Caco-2 (cell line): ENCODE measurements around the gene PTPRN2. TPM values are rescaled to one million over a fixed set of nuclear protein-coding genes. Genes with fewer than 3 reads are reported as not detected.

Experiments used
- BruUV-seq: library from RNA; stranded (reverse); fragments of 400-500 nt; replicated peaks from 2 replicates; lab custom pipeline; 2021; lab: Mats Ljungman, UMichigan
- CTCF ChIA-PET: fragments of 300-600 bp; sonication (Branson Sonifier 250); formaldehyde crosslinking; loops from one replicate; lab custom pipeline; 2022; ENCODE audit warnings: antibody characterized with exemption; lab: Charles Lee
- POLR2A ChIA-PET: fragments of 300-600 bp; sonication (Branson Sonifier 250); formaldehyde crosslinking; loops from one replicate; lab custom pipeline; 2022; ENCODE audit warnings: antibody characterized with exemption; lab: Charles Lee
- DNase-seq, 2 experiments: peaks; one replicate each; pipeline versions ENCODE4 v3.0.0 to v3.0.0-alpha.2; 2020 to 2022
- H3K27me3 ChIP-seq: replicated peaks from 2 replicates; pipeline ENCODE4 v1.6.0; 2011; ENCODE audit warnings: low read length; ENCODE audit not compliant: control insufficient read depth, insufficient read depth
- H3K36me3 ChIP-seq: 2 replicates; pipeline ENCODE4 v1.5.1; 2011; ENCODE audit warnings: low read length; ENCODE audit not compliant: control insufficient read depth, insufficient read depth
- H3K4me1 ChIP-seq: fragments of 250-450 bp; sonication (Bioruptor Pico); 2 replicates; pipeline ENCODE4 v1.5.1; 2020; ENCODE audit warnings: mild to moderate bottlenecking
- H3K4me3 ChIP-seq: 2 replicates; pipeline ENCODE4 v1.5.1; 2011; ENCODE audit warnings: low read depth, mild to moderate bottlenecking, control low read depth, low read length
- H3K9me3 ChIP-seq: fragments of 250-450 bp; sonication (Bioruptor Pico); 2 replicates; pipeline ENCODE4 v1.5.1; 2020; ENCODE audit warnings: mild to moderate bottlenecking, moderate library complexity
- H3K27ac Mint-ChIP-seq: one replicate; pipeline ENCODE4 v1.8.0; 2022; ENCODE audit warnings: mixed read lengths; ENCODE audit not compliant: unreplicated experiment
- H3K27me3 Mint-ChIP-seq: one replicate; pipeline ENCODE4 v1.8.0; 2022; ENCODE audit warnings: mixed read lengths; ENCODE audit not compliant: insufficient read depth, unreplicated experiment
- H3K36me3 Mint-ChIP-seq: one replicate; pipeline ENCODE4 v1.8.0; 2022; ENCODE audit warnings: mild to moderate bottlenecking, mixed read lengths; ENCODE audit not compliant: insufficient read depth, unreplicated experiment
- H3K4me1 Mint-ChIP-seq: one replicate; pipeline ENCODE4 v1.8.0; 2022; ENCODE audit warnings: low read depth, mixed read lengths; ENCODE audit not compliant: unreplicated experiment
- H3K4me3 Mint-ChIP-seq: one replicate; pipeline ENCODE4 v1.8.0; 2022; ENCODE audit warnings: mild to moderate bottlenecking, moderate library complexity, mixed read lengths; ENCODE audit not compliant: unreplicated experiment
- H3K9me3 Mint-ChIP-seq: one replicate; pipeline ENCODE4 v1.8.0; 2022; ENCODE audit warnings: mixed read lengths; ENCODE audit not compliant: unreplicated experiment
- CTCF ChIP-seq, 2 experiments: fragments of 200-600 bp in 1 of 2; IDR thresholded peaks; 1 replicate in 1 of 2; 2 replicates in 1 of 2; pipeline versions ENCODE4 v1.5.1 to v1.8.0; 2011 to 2022; ENCODE audit warnings: antibody characterized with exemption in 1 of 2, control low read depth in 1 of 2, inconsistent platforms in 1 of 2, low read depth in 1 of 2, low read length in 1 of 2, mild to moderate bottlenecking in 1 of 2, moderate library complexity in 1 of 2; ENCODE audit not compliant: insufficient read depth in 1 of 2, severe bottlenecking in 1 of 2, unreplicated experiment in 1 of 2
- intact Hi-C: fragments of 100-400 bp; cut with micrococcal nuclease; formaldehyde crosslinking; loops from one replicate; pipeline ENCODE4 v1.10.0; 2022; ENCODE audit not compliant: unreplicated experiment
- total RNA-seq: library from RNA; stranded (reverse); gene quantifications from 2 replicates; pipeline ENCODE4 v1.2.3, GENCODE V29; 2022

The PTPRN2 gene
- total RNA-seq, 1 experiment from 2014 or later, result 1.4 TPM

DNA sequence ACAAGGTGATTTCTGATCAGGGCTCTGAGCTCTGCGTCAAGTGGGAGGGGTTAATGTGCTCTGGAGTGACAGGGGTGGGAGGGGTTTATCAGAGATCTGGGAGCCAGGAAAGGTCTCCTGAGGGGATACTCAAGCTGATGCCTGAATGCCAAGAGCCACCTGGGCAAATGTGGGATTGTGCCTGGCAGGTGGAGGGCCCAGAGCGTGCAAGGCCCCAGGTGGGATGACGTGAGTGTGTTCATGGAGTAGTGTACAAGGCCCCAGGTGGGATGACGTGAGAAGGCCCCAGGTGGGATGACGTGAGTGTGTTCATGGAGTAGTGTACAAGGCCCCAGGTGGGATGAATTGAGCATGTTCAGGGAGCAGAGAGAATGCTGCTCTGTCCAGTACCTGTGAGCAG lies 610.3 kb downstream of the PTPRN2 start:
- Histone ChIP-seq H3K27me3 (no peaks in the 10 kb centered on the region), H3K4me3 (no peak overlapping the region), H3K36me3 (no peaks in the 10 kb centered on the region), H3K9me3 (no peaks in the 10 kb centered on the region; the same call in 1 of the 2 replicates), H3K4me1 (no peaks in the 10 kb centered on the region)
- H3K27me3 Mint-ChIP-seq, result no peaks in the 10 kb centered on the region
- no peak for DNase-seq
- H3K27ac Mint-ChIP-seq, result no peak overlapping the region
- ChIA-PET CTCF (interaction anchor here (0.6 kb wide), 1 partner anchor 65 kb away, joined by 3 read pairs; no protein-coding TSS in a partner anchor), POLR2A (no interaction called here)
- no peak overlapping the region for H3K4me3 Mint-ChIP-seq
- H3K4me1 Mint-ChIP-seq, result no peaks in the 10 kb centered on the region
- H3K36me3 Mint-ChIP-seq, result peaks cover 5% of the 10 kb centered on the region
- BruUV-seq, result no TSS peak
- intact Hi-C loops, result no loop called here
- no peaks in the 10 kb centered on the region for H3K9me3 Mint-ChIP-seq
- no peak for TF ChIP-seq CTCF (IDR thresholded peaks at IDR 0.05; ENCODE audit: insufficient read depth in 1 of 2, low read depth in 1 of 2, low read length in 1 of 2, severe bottlenecking in 1 of 2, unreplicated experiment in 1 of 2)

- intact Hi-C loops, result no loop called here
- no peaks in the 10 kb centered on the region for H3K27me3 Mint-ChIP-seq
- H3K27me3 ChIP-seq, result no peaks in the 10 kb centered on the region
Measured at GRCh38 chr7:157976406-157976805, 611.2 kb downstream of the PTPRN2 start.

More at GRCh38 chr7:157976406-157976805, 611.2 kb downstream of the PTPRN2 start:
- Mint-ChIP-seq H3K9me3 (no peaks in the 10 kb centered on the region), H3K4me1 (no peaks in the 10 kb centered on the region), H3K36me3 (no peaks in the 10 kb centered on the region), H3K4me3 (no peak overlapping the region), H3K27ac (no peak overlapping the region)
- TF ChIP-seq CTCF (IDR thresholded peaks at IDR 0.05; ENCODE audit: insufficient read depth in 1 of 2, low read depth in 1 of 2, low read length in 1 of 2, severe bottlenecking in 1 of 2, unreplicated experiment in 1 of 2), result no peak
- Histone ChIP-seq H3K4me1 (no peaks in the 10 kb centered on the region), H3K9me3 (no peaks in the 10 kb centered on the region; the same call in 1 of the 2 replicates), H3K36me3 (no peaks in the 10 kb centered on the region), H3K4me3 (no peak overlapping the region)
- no TSS peak for BruUV-seq
- DNase-seq, result no peak
- POLR2A ChIA-PET, result no interaction called here
- CTCF ChIA-PET, result no interaction called here
